NOMO-1 treated with DMSO at 0.1 percent for 48 hours (cell line): ENCODE data around the gene FBXO34.
"Not testable (repeated sequence)": the region's sequence is repeated elsewhere in the genome, so short reads cannot be mapped to it uniquely, and the experiment has no call there.

ENCODE experiments used
- DNase-seq: peaks from one replicate; lab custom pipeline; 2025; ENCODE audit not compliant: unreplicated experiment; lab: John Stamatoyannopoulos, UW

Gene FBXO34

GRCh38 chr14:55340482-55340881 is 69.3 kb downstream of the FBXO34 start:
- no peak for DNase-seq

DNA sequence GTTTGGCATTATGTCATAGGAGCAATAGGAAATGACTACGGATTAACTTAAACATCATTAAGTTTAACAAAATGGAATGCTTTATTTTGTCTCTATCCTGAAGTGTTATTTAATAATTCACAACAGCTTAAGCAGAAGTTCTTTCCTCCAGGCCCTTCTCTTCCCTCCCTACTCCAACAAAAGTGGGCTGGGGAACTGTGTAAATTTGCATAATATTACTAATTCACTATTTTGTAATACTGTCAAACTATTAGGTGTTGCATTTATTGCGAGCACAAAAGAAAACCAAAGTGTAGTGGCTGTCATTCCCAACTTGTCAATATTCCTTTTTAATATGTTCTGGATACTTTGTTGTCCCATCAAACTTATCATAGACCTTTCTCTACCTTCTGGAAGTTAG is 70.6 kb downstream of the FBXO34 start:
- DNase-seq: no peak

GRCh38 chr14:55344582-55345163 is 73.5 kb downstream of the FBXO34 start:
- not testable (repeated sequence) for DNase-seq

GRCh38 chr14:55347040-55347439 is 75.8 kb downstream of the FBXO34 start:
- no peak for DNase-seq

DNA sequence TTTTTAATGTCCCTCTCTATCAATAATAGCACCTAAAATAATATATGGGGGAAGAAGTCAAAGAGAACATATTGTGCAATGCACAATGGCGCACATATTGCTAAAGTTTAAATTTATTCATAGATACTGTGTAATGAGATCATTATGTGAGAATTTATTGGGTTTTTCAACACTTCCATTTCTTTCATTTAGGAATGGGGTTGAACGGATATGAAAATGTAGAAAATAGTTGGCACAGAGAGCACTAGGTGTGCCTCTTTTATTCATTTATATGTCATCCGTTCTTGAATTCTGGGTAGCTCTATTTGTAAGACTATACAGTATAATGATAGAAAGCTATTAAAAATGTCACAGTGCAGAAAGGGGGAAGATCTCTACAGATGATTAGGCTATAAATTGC is 76.5 kb downstream of the FBXO34 start:
- DNase-seq: no peak

DNA sequence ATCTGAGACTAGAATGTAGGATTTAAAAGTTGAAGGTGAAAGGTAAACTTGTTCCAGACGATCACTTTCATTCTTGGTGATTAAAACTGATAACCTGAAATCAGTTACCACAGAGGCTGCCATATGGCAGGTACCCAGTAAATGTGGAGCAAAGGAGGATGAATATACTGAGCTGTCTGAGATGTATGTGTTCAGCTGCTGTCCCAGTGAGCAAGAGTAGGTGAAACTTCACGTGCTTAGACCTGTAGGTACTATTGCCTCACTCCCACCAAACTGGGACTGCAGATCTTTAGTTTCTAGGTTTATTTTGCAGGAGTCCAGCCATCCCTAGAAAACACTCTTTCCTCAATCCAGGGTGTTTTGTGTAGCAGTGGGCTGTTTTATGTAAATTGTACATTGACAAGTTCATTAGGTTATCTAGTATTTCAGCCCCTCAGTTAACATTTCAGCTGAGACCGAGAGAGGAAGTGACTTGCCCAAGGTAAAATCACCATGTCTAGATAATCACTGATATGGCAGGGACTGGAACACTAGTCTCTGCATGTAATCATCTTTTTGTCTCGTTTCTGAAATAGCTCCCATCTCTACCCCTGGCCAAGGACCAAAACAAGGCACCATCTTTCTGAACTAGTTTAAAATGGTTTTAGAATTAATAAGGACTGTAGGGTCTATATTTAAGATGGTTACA is 77.7 kb downstream of the FBXO34 start:
- DNase-seq: no peak

DNA sequence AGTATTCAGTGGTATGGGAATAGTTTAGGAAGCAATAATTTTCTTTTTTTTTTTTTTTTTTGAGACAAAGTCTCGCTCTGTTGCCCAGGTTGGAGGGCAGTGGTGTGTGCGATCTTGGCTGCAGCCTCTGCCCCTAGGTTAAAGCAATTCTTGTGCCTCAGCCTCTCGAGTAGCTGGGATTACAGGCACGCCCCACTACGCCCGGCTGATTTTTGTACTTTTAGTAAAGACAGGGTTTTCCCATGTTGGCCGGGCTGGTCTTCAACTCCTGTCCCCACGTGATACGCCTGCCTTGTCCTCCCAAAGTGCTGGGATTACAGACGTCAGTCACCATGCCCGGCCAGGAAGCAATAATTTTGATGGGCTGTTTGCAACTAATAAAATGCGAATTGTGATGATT is 78.3 kb downstream of the FBXO34 start:
- no peak for DNase-seq

DNA sequence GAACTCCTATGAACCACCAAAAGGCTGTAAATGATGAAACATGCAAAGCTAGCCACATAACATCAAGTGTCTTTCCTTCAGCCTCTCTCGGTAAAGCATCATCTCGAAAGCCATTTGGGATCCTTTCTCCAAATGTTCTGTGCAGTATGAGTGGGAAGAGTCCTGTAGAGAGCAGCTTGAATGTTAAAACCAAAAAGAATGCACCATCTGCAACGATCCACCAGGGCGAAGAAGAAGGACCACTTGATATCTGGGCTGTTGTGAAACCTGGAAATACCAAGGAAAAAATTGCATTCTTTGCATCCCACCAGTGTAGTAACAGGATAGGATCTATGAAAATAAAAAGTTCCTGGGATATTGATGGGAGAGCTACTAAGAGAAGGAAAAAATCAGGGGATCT is 79.2 kb downstream of the FBXO34 start:
- no peak for DNase-seq

DNA sequence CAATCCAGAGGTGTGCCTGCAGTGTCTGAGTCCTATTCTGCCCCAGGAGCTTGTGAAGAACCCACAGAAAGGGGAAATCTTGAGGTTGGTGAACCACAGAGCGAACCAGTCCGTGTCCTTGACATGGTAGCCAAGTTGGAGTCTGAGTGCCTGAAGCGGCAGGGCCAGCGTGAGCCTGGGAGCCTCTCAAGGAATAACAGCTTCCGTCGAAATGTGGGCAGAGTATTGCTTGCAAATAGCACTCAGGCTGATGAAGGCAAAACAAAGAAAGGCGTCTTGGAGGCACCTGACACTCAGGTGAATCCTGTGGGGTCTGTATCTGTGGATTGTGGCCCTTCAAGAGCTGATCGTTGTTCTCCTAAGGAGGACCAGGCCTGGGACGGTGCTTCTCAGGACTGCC is 79.9 kb downstream of the FBXO34 start:
- DNase-seq: no peak

GRCh38 chr14:55352201-55352600 is 81.0 kb downstream of the FBXO34 start:
- no peak for DNase-seq

DNA sequence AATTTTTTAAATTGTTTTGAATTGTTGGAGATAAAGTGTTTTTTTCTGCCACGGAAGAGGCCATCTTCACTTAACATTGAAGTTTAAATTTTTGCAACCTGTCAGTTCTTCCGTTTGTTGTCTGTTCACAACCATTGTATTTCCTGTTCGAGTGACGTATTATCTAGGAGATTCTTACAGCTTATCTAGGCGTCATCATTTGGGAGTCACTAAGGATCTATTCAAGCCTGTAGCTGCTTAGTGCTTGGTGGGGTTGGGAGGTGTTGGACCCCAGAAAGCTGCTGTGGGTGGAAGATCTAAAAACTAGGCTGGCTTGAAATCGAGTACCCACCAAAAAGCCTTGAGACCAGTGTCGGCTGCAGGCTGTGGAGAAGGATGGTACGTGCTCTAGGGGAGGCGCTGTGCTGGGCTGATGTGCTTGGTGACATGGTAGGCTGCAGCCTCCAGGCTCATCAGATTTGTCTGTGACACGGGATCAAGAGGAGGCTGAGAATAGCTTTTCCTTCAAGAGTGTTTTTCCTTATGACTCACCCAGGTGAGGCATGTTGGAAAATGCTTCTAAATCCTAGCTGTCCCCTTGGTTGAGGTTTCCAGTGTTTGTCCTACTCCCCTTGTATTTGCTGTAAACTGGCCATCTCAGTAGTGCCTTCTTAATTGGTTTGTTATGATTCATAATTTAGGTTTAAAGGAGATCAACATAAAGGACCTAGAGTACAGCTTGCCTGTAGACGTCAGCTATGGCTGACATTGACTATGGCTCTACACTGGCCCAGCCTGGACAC is 82.7 kb downstream of the FBXO34 start:
- DNase-seq: no peak

- DNase-seq: peak; percentile 11
Measured at GRCh38 chr14:55354500-55354899, 83.3 kb downstream of the FBXO34 start.

- no peak for DNase-seq
Measured at GRCh38 chr14:55355922-55356321, 84.7 kb downstream of the FBXO34 start.

GRCh38 chr14:55356913-55357312 is 85.7 kb downstream of the FBXO34 start:
- DNase-seq: no peak

GRCh38 chr14:55359307-55359706 is 88.1 kb downstream of the FBXO34 start:
- DNase-seq: no peak

DNA sequence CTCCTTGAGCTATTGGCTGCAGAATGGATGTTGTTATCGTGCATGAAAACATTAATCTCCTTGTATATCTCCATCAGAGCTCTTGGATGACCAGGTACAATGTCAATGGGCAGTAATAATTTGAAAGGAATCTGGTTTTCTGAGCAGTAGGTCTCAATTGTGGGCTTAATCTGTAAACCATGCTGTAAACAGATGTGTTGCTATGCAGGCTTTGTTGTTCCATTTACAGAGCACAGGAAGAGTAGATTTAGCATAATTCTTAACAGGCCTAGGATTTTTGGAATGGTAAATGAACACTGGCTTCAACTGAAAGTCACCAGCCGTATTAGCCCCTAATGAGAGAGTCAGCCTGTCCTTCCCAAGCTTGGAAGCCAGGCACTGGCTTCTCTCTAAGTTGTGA is 90.0 kb downstream of the FBXO34 start:
- DNase-seq: no peak

- DNase-seq: no peak
Measured at GRCh38 chr14:55366271-55366670, 95.0 kb downstream of the FBXO34 start.

GRCh38 chr14:55370883-55371455 is 99.7 kb downstream of the FBXO34 start:
- no peak for DNase-seq

- DNase-seq: no peak
Measured at GRCh38 chr14:55372423-55372822, 101.2 kb downstream of the FBXO34 start.

- no peak for DNase-seq
Measured at GRCh38 chr14:55372825-55373224, 101.6 kb downstream of the FBXO34 start.

- DNase-seq: no peak
Measured at GRCh38 chr14:55373784-55374705, 102.8 kb downstream of the FBXO34 start.
